PFSK-1 (cell line): ENCODE data around the gene ST8SIA6.

ENCODE experiments used
- FOXP2 ChIP-seq: optimal IDR thresholded peaks from 2 replicates; pipeline ENCODE3; 2011; ENCODE audit warnings: borderline replicate concordance, control low read depth, inconsistent platforms; ENCODE audit not compliant: insufficient read depth; ENCODE audit errors: extremely low read length, extremely low read depth
- POLR2AphosphoS5 ChIP-seq: IDR thresholded peaks from 2 replicates; pipeline ENCODE4 v1.6.1; 2012; ENCODE audit warnings: low read depth, mild to moderate bottlenecking, control low read depth, low read length, moderate library complexity
- REST ChIP-seq, 2 experiments: IDR thresholded peaks; 2 replicates each; pipeline versions ENCODE4 v1.6.1 to v1.8.0; 2011 to 2012; ENCODE audit warnings: low read depth in 2 of 2, low read length in 2 of 2, control low read depth in 1 of 2, inconsistent platforms in 1 of 2, mild to moderate bottlenecking in 1 of 2, moderate library complexity in 1 of 2; ENCODE audit not compliant: insufficient read depth in 1 of 2
- SIN3A ChIP-seq: IDR thresholded peaks from 2 replicates; pipeline ENCODE4 v1.6.1; 2012; ENCODE audit warnings: mild to moderate bottlenecking, low read length, moderate library complexity, borderline replicate concordance; ENCODE audit not compliant: insufficient read depth
- TAF1 ChIP-seq: IDR thresholded peaks from 2 replicates; pipeline ENCODE4 v1.6.1; 2012; ENCODE audit warnings: low read length, control low read depth, borderline replicate concordance; ENCODE audit not compliant: insufficient read depth

Gene ST8SIA6

GRCh38 chr10:17309435-17309834 lies 145.0 kb downstream of the ST8SIA6 start:
- TF ChIP-seq POLR2AphosphoS5: no peak
- TF ChIP-seq REST (IDR thresholded peaks at IDR 0.05; ENCODE audit: insufficient read depth in 1 of 2, low read depth in 2 of 2, low read length in 2 of 2): no peak
- no peak for TF ChIP-seq FOXP2
- no peak for TF ChIP-seq SIN3A
- TF ChIP-seq TAF1: no peak

GRCh38 chr10:17307123-17307522 lies 147.3 kb downstream of the ST8SIA6 start:
- TF ChIP-seq REST (IDR thresholded peaks at IDR 0.05; ENCODE audit: insufficient read depth in 1 of 2, low read depth in 2 of 2, low read length in 2 of 2): no peak
- no peak for TF ChIP-seq TAF1
- TF ChIP-seq FOXP2: no peak
- TF ChIP-seq POLR2AphosphoS5: no peak
- TF ChIP-seq SIN3A: no peak

DNA sequence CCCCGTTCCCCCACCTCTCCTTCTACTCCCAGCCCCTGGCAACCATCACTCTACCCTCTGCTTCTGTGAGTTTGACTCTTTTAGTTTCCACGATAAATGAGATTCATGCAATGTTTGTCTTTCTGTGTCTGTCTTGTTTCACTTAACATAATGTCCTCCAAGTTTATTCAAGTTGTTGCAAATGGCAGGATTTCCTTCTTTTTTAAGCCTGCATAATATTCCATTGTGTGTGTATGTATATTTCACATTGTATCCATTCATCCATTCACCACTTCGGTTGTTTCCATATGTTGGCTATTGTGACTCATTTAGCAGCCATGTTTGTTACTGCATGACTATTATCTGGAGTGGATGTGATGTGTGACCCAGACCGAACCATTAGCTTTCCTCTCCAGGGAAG lies 162.0 kb downstream of the ST8SIA6 start:
- TF ChIP-seq SIN3A: no peak
- TF ChIP-seq REST (IDR thresholded peaks at IDR 0.05; ENCODE audit: insufficient read depth in 1 of 2, low read depth in 2 of 2, low read length in 2 of 2): no peak
- TF ChIP-seq TAF1: no peak
- TF ChIP-seq FOXP2: no peak
- no peak for TF ChIP-seq POLR2AphosphoS5

GRCh38 chr10:17290226-17290625 lies 164.2 kb downstream of the ST8SIA6 start:
- no peak for TF ChIP-seq SIN3A
- no peak for TF ChIP-seq TAF1
- no peak for TF ChIP-seq REST (IDR thresholded peaks at IDR 0.05; ENCODE audit: insufficient read depth in 1 of 2, low read depth in 2 of 2, low read length in 2 of 2)
- TF ChIP-seq POLR2AphosphoS5: no peak
- no peak for TF ChIP-seq FOXP2

DNA sequence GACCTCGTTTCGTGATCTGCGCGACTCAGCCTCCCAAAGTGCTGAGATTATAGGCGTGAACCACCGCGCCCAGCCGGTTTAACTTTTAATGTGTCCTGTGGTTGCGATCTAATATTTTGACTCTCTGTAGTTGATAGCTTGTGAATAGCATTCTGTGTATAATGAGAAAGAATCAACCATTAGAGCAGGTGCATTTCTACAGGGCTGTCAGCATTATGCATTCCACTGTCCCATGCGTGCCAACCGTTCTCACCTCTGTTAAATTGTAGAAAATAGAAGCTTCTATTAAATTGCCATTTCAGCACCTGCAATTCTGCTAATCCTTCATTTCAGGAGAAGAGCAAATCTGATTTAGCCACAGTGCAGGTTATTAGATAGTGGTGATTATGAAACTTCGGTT lies 164.6 kb downstream of the ST8SIA6 start:
- TF ChIP-seq REST (IDR thresholded peaks at IDR 0.05; ENCODE audit: insufficient read depth in 1 of 2, low read depth in 2 of 2, low read length in 2 of 2): no peak
- TF ChIP-seq FOXP2: no peak
- TF ChIP-seq POLR2AphosphoS5: no peak
- no peak for TF ChIP-seq TAF1
- no peak for TF ChIP-seq SIN3A
